SU-DHL-6 (cell line): ENCODE results near the gene GNG5.

Experiments
- CTCF ChIP-seq: fragments of 200-600 bp; sonication (generic); IDR thresholded peaks from one replicate; pipeline ENCODE4 v1.5.1; 2017; ENCODE audit warnings: antibody characterized with exemption, mild to moderate bottlenecking, low read length, moderate library complexity; ENCODE audit not compliant: insufficient read depth, poor library complexity, severe bottlenecking
- EZH2phosphoT487 ChIP-seq: fragments of 200-600 bp; sonication (generic), shearing (Covaris generic); conservative IDR thresholded peaks from 2 replicates; pipeline ENCODE4 v1.6.1; 2018; ENCODE audit warnings: mild to moderate bottlenecking, antibody characterized with exemption, low read length, moderate library complexity, mixed read lengths

GRCh38 chr1:84479998-84480397 lies 26.4 kb downstream of the GNG5 start:
- TF ChIP-seq CTCF (no peak), EZH2phosphoT487 (no peak)
